Epidermal melanocyte (primary cell): ENCODE measurements around the gene TMC1.
A peak's percentile ranks its signal among the peaks of the same experiment; 100 is the strongest.
"Not testable (repeated sequence)": the region's sequence is repeated elsewhere in the genome, so short reads cannot be mapped to it uniquely, and the experiment has no call there.

Experiments
- DNase-seq: peaks from one replicate; pipeline ENCODE4 v3.0.0; 2011; ENCODE audit warnings: low spot score; ENCODE audit not compliant: insufficient read length

TMC1 gene

GRCh38 chr9:72524820-72525540 lies 3.6 kb downstream of the TMC1 start:
- peak; percentile 24 for DNase-seq

- DNase-seq, result peak; percentile 31
Observed at GRCh38 chr9:72526901-72527800, 5.7 kb downstream of the TMC1 start.

GRCh38 chr9:72527801-72528195 lies 6.4 kb downstream of the TMC1 start:
- DNase-seq, result no peak

- no peak for DNase-seq
Observed at GRCh38 chr9:72529531-72529930, 8.1 kb downstream of the TMC1 start.

GRCh38 chr9:72533322-72533721 lies 11.9 kb downstream of the TMC1 start:
- DNase-seq, result no peak

- no peak for DNase-seq
Observed at GRCh38 chr9:72534931-72535330, 13.5 kb downstream of the TMC1 start.

- no peak for DNase-seq
Observed at GRCh38 chr9:72537011-72537545, 15.7 kb downstream of the TMC1 start.

- no peak for DNase-seq
Observed at GRCh38 chr9:72537671-72538070, 16.3 kb downstream of the TMC1 start.

- DNase-seq, result no peak
Observed at GRCh38 chr9:72538921-72539702, 17.7 kb downstream of the TMC1 start.

- no peak for DNase-seq
Observed at GRCh38 chr9:72539824-72540347, 18.5 kb downstream of the TMC1 start.

GRCh38 chr9:72540348-72540873 lies 19.0 kb downstream of the TMC1 start:
- DNase-seq, result no peak

GRCh38 chr9:72542537-72542833 lies 21.1 kb downstream of the TMC1 start:
- DNase-seq, result not testable (repeated sequence)

- DNase-seq, result no peak
Observed at GRCh38 chr9:72542917-72543316, 21.5 kb downstream of the TMC1 start.

- no peak for DNase-seq
Observed at GRCh38 chr9:72551306-72551705, 29.9 kb downstream of the TMC1 start.

- DNase-seq, result no peak
Observed at GRCh38 chr9:72552356-72552755, 30.9 kb downstream of the TMC1 start.

GRCh38 chr9:72554221-72554641 lies 32.8 kb downstream of the TMC1 start:
- DNase-seq, result peak; percentile 57

- no peak for DNase-seq
Observed at GRCh38 chr9:72557549-72557948, 36.1 kb downstream of the TMC1 start.

GRCh38 chr9:72560086-72560485 lies 38.7 kb downstream of the TMC1 start:
- DNase-seq, result no peak

- DNase-seq, result no peak
Observed at GRCh38 chr9:72563806-72564205, 42.4 kb downstream of the TMC1 start.

- DNase-seq, result no peak
Observed at GRCh38 chr9:72564479-72565281, 43.3 kb downstream of the TMC1 start.
